Measurements from ENCODE around the gene GUCA1A.
"Not testable (repeated sequence)": the region's sequence is repeated elsewhere in the genome, so short reads cannot be mapped to it uniquely, and the experiment has no call there.

The GUCA1A gene

GRCh38 chr6:42168650-42169049, 4.5 kb upstream of the GUCA1A start:
- H3K27ac ChIP-seq, result no peak overlapping the region
- DNase-seq (ENCODE audit: low spot score), result no peak
- POLR2A ChIA-PET (ENCODE audit: low non-redundant PET), result no interaction called here
- TF ChIP-seq CTCF (conservative IDR thresholded peaks at IDR 0.05; ENCODE audit: low read depth), result no peak
- CTCF ChIA-PET, result interaction anchor here (3.1 kb wide), 1 partner anchor 46 kb away, joined by 16 read pairs; no protein-coding TSS in a partner anchor

- H3K27ac ChIP-seq; POLR2A ChIA-PET (ENCODE audit: low non-redundant PET); DNase-seq (ENCODE audit: low spot score): not testable (repeated sequence)
- CTCF ChIA-PET, result interaction anchor here (0.6 kb wide), 1 partner anchor 96 kb away, joined by 3 read pairs; no protein-coding TSS in a partner anchor
These were observed 3.4 kb upstream of the GUCA1A start for GRCh38 chr6:42169780-42170179.

- CTCF ChIA-PET, result no interaction called here
- no peak for TF ChIP-seq CTCF (conservative IDR thresholded peaks at IDR 0.05; ENCODE audit: low read depth)
- DNase-seq (ENCODE audit: low spot score), result no peak
- no peak overlapping the region for H3K27ac ChIP-seq
- POLR2A ChIA-PET (ENCODE audit: low non-redundant PET), result no interaction called here
These were observed 1.2 kb upstream of the GUCA1A start for GRCh38 chr6:42171813-42172581.

- no peak for DNase-seq (ENCODE audit: low spot score)
These were observed 2.7 kb downstream of the GUCA1A start for GRCh38 chr6:42175860-42176259.

GRCh38 chr6:42176981-42177380, 3.8 kb downstream of the GUCA1A start:
- no peak for TF ChIP-seq CTCF (conservative IDR thresholded peaks at IDR 0.05; ENCODE audit: low read depth)
- no peak overlapping the region for H3K27ac ChIP-seq
- CTCF ChIA-PET, result interaction anchor here (1.1 kb wide), 1 partner anchor 10 kb away, joined by 5 read pairs; no protein-coding TSS in a partner anchor
- POLR2A ChIA-PET (ENCODE audit: low non-redundant PET), result no interaction called here
- DNase-seq (ENCODE audit: low spot score), result no peak

More at GRCh38 chr6:42175860-42176259, 2.7 kb downstream of the GUCA1A start:
- CTCF ChIA-PET, result interaction anchor here (0.6 to 1.1 kb wide), 3 partner anchors 9 to 1195 kb away, joined by 3 to 7 read pairs (median 5); no protein-coding TSS in a partner anchor
- TF ChIP-seq CTCF (conservative IDR thresholded peaks at IDR 0.05; ENCODE audit: low read depth), result no peak
- H3K27ac ChIP-seq, result no peak overlapping the region
- POLR2A ChIA-PET (ENCODE audit: low non-redundant PET), result no interaction called here

GRCh38 chr6:42177514-42178364, 4.6 kb downstream of the GUCA1A start:
- no peak overlapping the region for H3K27ac ChIP-seq
- no peak for TF ChIP-seq CTCF (conservative IDR thresholded peaks at IDR 0.05; ENCODE audit: low read depth)
- CTCF ChIA-PET, result interaction anchor here (0.8 kb wide), 1 partner anchor 8 kb away, joined by 3 read pairs; no protein-coding TSS in a partner anchor
- POLR2A ChIA-PET (ENCODE audit: low non-redundant PET), result no interaction called here
- no peak for DNase-seq (ENCODE audit: low spot score)
